ENCODE data around the gene FAM161B. TPM values are rescaled to one million over a fixed set of nuclear protein-coding genes. Genes with fewer than 3 reads are reported as not detected.

The FAM161B gene
- total RNA-seq, 1 donor from 2014 or later: 3.2 TPM

DNA sequence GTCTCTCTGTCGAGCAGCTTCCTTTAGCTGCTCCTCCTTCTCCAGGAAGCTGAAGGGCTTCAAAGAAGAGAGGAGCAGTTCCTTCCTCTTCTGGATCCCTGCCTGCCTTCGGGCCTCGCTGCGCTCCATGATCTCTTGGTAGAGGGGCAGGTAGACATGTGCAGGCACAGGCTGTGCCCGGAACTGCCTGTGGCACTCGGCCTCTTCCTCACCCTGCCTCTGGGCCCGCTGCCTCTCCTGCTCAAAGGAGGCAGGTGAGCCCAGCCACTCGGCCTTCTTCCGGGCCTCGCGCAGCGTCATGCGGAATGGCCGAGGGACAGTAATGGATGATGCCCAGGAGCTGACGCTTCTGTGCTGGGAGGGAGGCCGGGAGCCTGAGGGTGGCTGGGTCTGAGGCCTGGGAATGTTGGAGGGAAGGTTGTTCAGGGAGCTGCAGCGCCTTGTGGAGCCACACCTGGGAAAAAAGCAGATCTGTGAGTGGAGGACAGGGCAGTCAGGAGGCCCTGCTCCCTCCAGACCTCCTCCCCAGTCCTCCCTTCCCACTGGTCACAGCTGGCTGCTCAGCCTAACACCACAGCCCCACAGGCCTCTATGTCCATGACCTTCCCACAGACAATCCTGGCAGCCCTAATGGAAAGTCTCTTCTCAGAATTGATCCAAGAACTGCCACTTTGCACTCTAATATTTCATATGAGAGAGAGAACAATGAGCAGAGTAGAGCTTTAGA lies 5.3 kb downstream of the FAM161B start:
- peaks cover 8% of the 10 kb centered on the region for H3K27me3 Mint-ChIP-seq (ENCODE audit: unreplicated experiment)
- peaks cover 3% of the 10 kb centered on the region for H3K4me1 Mint-ChIP-seq (ENCODE audit: unreplicated experiment)
- peaks cover 13% of the 10 kb centered on the region for H3K36me3 Mint-ChIP-seq (ENCODE audit: low read depth, unreplicated experiment)
- H3K27ac Mint-ChIP-seq (ENCODE audit: unreplicated experiment): no peak overlapping the region
- H3K4me3 Mint-ChIP-seq (ENCODE audit: unreplicated experiment): peak overlapping the region; percentile 7
- TF ChIP-seq, protein P1, sequence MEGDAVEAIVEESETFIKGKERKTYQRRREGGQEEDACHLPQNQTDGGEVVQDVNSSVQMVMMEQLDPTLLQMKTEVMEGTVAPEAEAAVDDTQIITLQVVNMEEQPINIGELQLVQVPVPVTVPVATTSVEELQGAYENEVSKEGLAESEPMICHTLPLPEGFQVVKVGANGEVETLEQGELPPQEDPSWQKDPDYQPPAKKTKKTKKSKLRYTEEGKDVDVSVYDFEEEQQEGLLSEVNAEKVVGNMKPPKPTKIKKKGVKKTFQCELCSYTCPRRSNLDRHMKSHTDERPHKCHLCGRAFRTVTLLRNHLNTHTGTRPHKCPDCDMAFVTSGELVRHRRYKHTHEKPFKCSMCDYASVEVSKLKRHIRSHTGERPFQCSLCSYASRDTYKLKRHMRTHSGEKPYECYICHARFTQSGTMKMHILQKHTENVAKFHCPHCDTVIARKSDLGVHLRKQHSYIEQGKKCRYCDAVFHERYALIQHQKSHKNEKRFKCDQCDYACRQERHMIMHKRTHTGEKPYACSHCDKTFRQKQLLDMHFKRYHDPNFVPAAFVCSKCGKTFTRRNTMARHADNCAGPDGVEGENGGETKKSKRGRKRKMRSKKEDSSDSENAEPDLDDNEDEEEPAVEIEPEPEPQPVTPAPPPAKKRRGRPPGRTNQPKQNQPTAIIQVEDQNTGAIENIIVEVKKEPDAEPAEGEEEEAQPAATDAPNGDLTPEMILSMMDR (IDR thresholded peaks at IDR 0.05; ENCODE audit: unreplicated experiment): no peak
- no peaks in the 10 kb centered on the region for H3K9me3 Mint-ChIP-seq (ENCODE audit: unreplicated experiment)
- DNase-seq (ENCODE audit: low spot score): no peak

DNA sequence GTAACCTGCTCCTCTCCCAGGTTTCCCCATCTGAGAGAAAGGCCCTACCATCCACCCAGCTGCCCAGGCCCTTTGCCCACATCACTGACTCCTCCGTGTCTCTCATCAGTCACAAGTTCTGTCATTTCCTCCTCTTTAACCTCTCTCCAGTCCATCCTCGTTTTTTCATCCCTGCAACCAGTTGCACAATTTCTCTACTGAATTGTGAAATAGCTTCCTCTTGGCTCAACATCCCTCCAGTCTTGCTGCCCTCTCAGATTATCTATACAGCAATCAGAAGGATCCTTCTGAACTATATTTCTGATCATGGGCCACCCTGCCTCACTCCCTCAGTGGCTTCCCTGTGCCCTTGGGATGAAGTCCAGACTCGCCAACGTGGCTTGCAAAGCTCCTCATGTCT lies 6.8 kb downstream of the FAM161B start:
- TF ChIP-seq, protein P1 (IDR thresholded peaks at IDR 0.05; ENCODE audit: unreplicated experiment): no peak
- H3K4me3 Mint-ChIP-seq (ENCODE audit: unreplicated experiment): no peak overlapping the region
- peaks cover 8% of the 10 kb centered on the region for H3K27me3 Mint-ChIP-seq (ENCODE audit: unreplicated experiment)
- H3K9me3 Mint-ChIP-seq (ENCODE audit: unreplicated experiment): no peaks in the 10 kb centered on the region
- H3K4me1 Mint-ChIP-seq (ENCODE audit: unreplicated experiment): peaks cover 3% of the 10 kb centered on the region
- H3K36me3 Mint-ChIP-seq (ENCODE audit: low read depth, unreplicated experiment): peaks cover 13% of the 10 kb centered on the region
- no peak for DNase-seq (ENCODE audit: low spot score)
- H3K27ac Mint-ChIP-seq (ENCODE audit: unreplicated experiment): no peak overlapping the region

DNA sequence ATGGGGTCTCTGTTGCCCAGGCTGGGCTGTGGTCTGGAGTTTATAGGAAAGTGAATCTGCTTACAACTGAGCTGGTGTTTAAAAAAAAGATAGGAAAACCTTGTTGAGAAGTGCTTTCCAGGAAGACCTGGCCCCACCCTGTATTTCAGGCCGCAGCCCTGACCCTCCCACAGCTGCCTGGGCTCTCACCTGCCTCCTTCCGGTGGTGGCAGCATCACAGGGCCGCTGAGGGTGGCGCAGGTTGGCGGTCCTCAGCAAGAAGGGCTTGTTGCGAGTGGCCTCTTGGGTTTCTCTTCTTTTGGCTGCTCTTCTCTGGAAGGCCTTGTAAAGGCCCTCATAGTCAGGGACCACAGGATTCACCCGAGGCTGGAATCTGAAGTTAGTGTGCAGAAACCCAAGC lies 7.7 kb downstream of the FAM161B start:
- H3K27ac Mint-ChIP-seq (ENCODE audit: unreplicated experiment): no peak overlapping the region
- DNase-seq (ENCODE audit: low spot score): no peak
- H3K4me1 Mint-ChIP-seq (ENCODE audit: unreplicated experiment): peaks cover 3% of the 10 kb centered on the region
- H3K36me3 Mint-ChIP-seq (ENCODE audit: low read depth, unreplicated experiment): peaks cover 13% of the 10 kb centered on the region
- H3K9me3 Mint-ChIP-seq (ENCODE audit: unreplicated experiment): no peaks in the 10 kb centered on the region
- TF ChIP-seq, protein P1 (IDR thresholded peaks at IDR 0.05; ENCODE audit: unreplicated experiment): no peak
- H3K27me3 Mint-ChIP-seq (ENCODE audit: unreplicated experiment): peaks cover 8% of the 10 kb centered on the region
- H3K4me3 Mint-ChIP-seq (ENCODE audit: unreplicated experiment): no peak overlapping the region

DNA sequence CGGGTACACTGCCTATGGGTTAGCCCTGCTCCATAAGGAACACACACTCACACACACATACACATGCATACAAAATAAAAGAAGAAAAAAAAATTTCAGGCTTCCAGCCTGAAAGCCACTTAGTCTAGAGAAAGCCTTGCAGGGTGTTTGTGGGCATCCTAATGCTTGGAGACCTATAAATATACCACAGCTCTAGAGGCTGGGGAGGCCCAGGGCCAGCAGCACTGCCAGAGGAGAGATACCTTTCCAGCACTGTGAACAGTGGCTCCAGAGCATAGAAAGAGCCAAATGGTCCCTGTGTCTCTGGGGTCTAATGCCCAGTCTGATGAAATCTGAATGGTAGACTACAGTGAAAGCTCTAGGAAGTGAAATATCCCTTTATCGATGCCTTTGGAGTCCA lies 12.9 kb downstream of the FAM161B start:
- no peak overlapping the region for H3K4me3 Mint-ChIP-seq (ENCODE audit: unreplicated experiment)
- TF ChIP-seq, protein P1 (IDR thresholded peaks at IDR 0.05; ENCODE audit: unreplicated experiment): no peak
- peaks cover 7% of the 10 kb centered on the region for H3K36me3 Mint-ChIP-seq (ENCODE audit: low read depth, unreplicated experiment)
- no peak overlapping the region for H3K27ac Mint-ChIP-seq (ENCODE audit: unreplicated experiment)
- no peaks in the 10 kb centered on the region for H3K4me1 Mint-ChIP-seq (ENCODE audit: unreplicated experiment)
- H3K27me3 Mint-ChIP-seq (ENCODE audit: unreplicated experiment): peaks cover 2% of the 10 kb centered on the region
- DNase-seq (ENCODE audit: low spot score): no peak
- no peaks in the 10 kb centered on the region for H3K9me3 Mint-ChIP-seq (ENCODE audit: unreplicated experiment)

DNA sequence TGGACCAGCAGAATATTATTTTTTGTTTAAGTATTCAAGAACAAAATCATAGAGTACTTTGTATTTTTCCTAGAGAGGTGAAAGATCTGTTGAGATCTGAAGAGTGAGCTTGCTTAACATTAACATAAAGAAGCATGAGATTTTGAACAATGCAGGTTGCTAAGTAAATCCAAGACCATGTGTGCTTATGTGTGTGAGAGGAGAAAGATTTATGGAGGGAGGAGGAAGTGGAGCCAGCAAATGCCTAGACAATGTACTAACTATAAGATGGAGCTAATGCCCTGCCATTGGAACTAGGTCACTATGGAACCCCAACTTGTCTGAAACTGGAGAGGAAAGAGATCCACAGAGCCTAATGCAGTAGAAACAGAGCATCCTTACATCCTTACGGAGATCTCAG lies 13.3 kb downstream of the FAM161B start:
- Mint-ChIP-seq H3K27me3 (ENCODE audit: unreplicated experiment) (no peaks in the 10 kb centered on the region), H3K36me3 (ENCODE audit: low read depth, unreplicated experiment) (peaks cover 7% of the 10 kb centered on the region), H3K4me1 (ENCODE audit: unreplicated experiment) (no peaks in the 10 kb centered on the region), H3K4me3 (ENCODE audit: unreplicated experiment) (no peak overlapping the region), H3K9me3 (ENCODE audit: unreplicated experiment) (no peaks in the 10 kb centered on the region), H3K27ac (ENCODE audit: unreplicated experiment) (no peak overlapping the region)
- no peak for DNase-seq (ENCODE audit: low spot score)
- TF ChIP-seq, protein P1 (IDR thresholded peaks at IDR 0.05; ENCODE audit: unreplicated experiment): no peak

Data from endothelial cell (in vitro differentiated cells).